HG02759 (cell line): Measurements from ENCODE around the gene PDZRN4.
"Not testable (repeated sequence)": the region's sequence is repeated elsewhere in the genome, so short reads cannot be mapped to it uniquely, and the experiment has no call there.

Experiments
- ATAC-seq: cut with Tn5 transposase; IDR thresholded peaks from one replicate; pipeline ENCODE4 v1.9.1; 2021; ENCODE audit warnings: mild to moderate bottlenecking, moderate library complexity; ENCODE audit not compliant: unreplicated experiment

The PDZRN4 gene

GRCh38 chr12:41188058-41188840 lies at the start of gene PDZRN4:
Gene PDZRN4, plus strand, starts transcription at chr12:41188320.
- no peak for ATAC-seq

GRCh38 chr12:41140117-41140516 lies 48.0 kb upstream of the PDZRN4 start:
- ATAC-seq, result no peak

GRCh38 chr12:41141104-41141503 lies 47.0 kb upstream of the PDZRN4 start:
- no peak for ATAC-seq

- ATAC-seq, result no peak
Measured at GRCh38 chr12:41142376-41142775, 45.7 kb upstream of the PDZRN4 start.

GRCh38 chr12:41151793-41152192 lies 36.3 kb upstream of the PDZRN4 start:
- no peak for ATAC-seq

GRCh38 chr12:41162461-41162860 lies 25.7 kb upstream of the PDZRN4 start:
- no peak for ATAC-seq

- ATAC-seq, result no peak
Measured at GRCh38 chr12:41167701-41168100, 20.4 kb upstream of the PDZRN4 start.

- ATAC-seq, result no peak
Measured at GRCh38 chr12:41174602-41175001, 13.5 kb upstream of the PDZRN4 start.

GRCh38 chr12:41179507-41179906 lies 8.6 kb upstream of the PDZRN4 start:
- ATAC-seq, result not testable (repeated sequence)

- ATAC-seq, result no peak
Measured at GRCh38 chr12:41184864-41185263, 3.3 kb upstream of the PDZRN4 start.

GRCh38 chr12:41186026-41186425 lies 2.1 kb upstream of the PDZRN4 start:
- ATAC-seq, result no peak

GRCh38 chr12:41188841-41189394 lies 798 bp downstream of the PDZRN4 start:
- ATAC-seq, result no peak

- no peak for ATAC-seq
Measured at GRCh38 chr12:41189395-41190251, 1.5 kb downstream of the PDZRN4 start.

- no peak for ATAC-seq
Measured at GRCh38 chr12:41190338-41190737, 2.2 kb downstream of the PDZRN4 start.

GRCh38 chr12:41191549-41191948 lies 3.4 kb downstream of the PDZRN4 start:
- ATAC-seq, result not testable (repeated sequence)

GRCh38 chr12:41193311-41193710 lies 5.2 kb downstream of the PDZRN4 start:
- ATAC-seq, result no peak

- ATAC-seq, result no peak
Measured at GRCh38 chr12:41202051-41202450, 13.9 kb downstream of the PDZRN4 start.

GRCh38 chr12:41205070-41205709 lies 17.1 kb downstream of the PDZRN4 start:
- no peak for ATAC-seq

GRCh38 chr12:41206298-41206697 lies 18.2 kb downstream of the PDZRN4 start:
- ATAC-seq, result no peak

- no peak for ATAC-seq
Measured at GRCh38 chr12:41211448-41211847, 23.3 kb downstream of the PDZRN4 start.

- no peak for ATAC-seq
Measured at GRCh38 chr12:41212625-41213024, 24.5 kb downstream of the PDZRN4 start.
